ENCODE measurements around the gene P2RX2.

- TF ChIP-seq EZH2 (IDR thresholded peaks at IDR 0.05; ENCODE audit: insufficient read depth, low read length) (no peak), CTCF (IDR thresholded peaks at IDR 0.05; ENCODE audit: insufficient read depth, low read depth, low read length) (no peak)
Observed at GRCh38 chr12:132653567-132654290, 35.2 kb downstream of the P2RX2 start.

Data from astrocyte (in vitro differentiated cells and primary cell).